K562 (cell line): ENCODE data around the gene NQO2. TPM values are rescaled to one million over a fixed set of nuclear protein-coding genes. Genes with fewer than 3 reads are reported as not detected.

Experiments used
- NR4A1 ChIP-seq, 2 experiments: fragments of 250-450 bp in 1 of 2; fragments of 450-650 bp in 1 of 2; sonication (Bioruptor Pico) in 1 of 2; IDR thresholded peaks; 2 replicates each; pipeline versions ENCODE4 v1.4.0 to v1.6.1; 2016 to 2020; ENCODE audit warnings: mild to moderate bottlenecking in 2 of 2, missing compliant biosample characterization in 1 of 2, missing genetic modification characterization in 1 of 2, moderate library complexity in 1 of 2
- ZBTB9 ChIP-seq: fragments of 450-650 bp; formaldehyde crosslinking; IDR thresholded peaks from 2 replicates; pipeline ENCODE4 v1.4.0; 2020; ENCODE audit warnings: mild to moderate bottlenecking, moderate library complexity
- ZFX ChIP-seq: sonication (generic); formaldehyde crosslinking; IDR thresholded peaks from 2 replicates; pipeline ENCODE4 v1.8.0; 2022; ENCODE audit warnings: mild to moderate bottlenecking, missing genetic modification reagents, moderate library complexity
- ZMIZ1 ChIP-seq, 2 experiments: fragments of 150-350 bp in 1 of 2; IDR thresholded peaks; 2 replicates each; pipeline ENCODE4 v1.6.1; 2012 to 2016; ENCODE audit warnings: low read depth in 2 of 2, low read length in 2 of 2, mild to moderate bottlenecking in 1 of 2, moderate library complexity in 1 of 2
- polyA plus RNA-seq, 8 experiments: library from polyadenylated mRNA; depleted of rRNA in 4 of 8; stranded (reverse) in 5 of 8; unstranded in 3 of 8; fragments of >200 nt; fragmentation: Nextera tagmentation in 2 of 8; fragmentation: Illumina TruSeq in 1 of 8; extraction: Ambion mirVana in 2 of 8; extraction: Trizol in 1 of 8; gene quantifications; 2 replicates each; pipeline versions ENCODE4 v1.2.1 to v1.2.3, GENCODE V29; 2011 to 2014; ENCODE audit warnings: inconsistent platforms in 1 of 8, missing spikeins in 1 of 8
- total RNA-seq, 7 experiments: library from RNA; depleted of rRNA in 6 of 7; stranded (reverse); fragments of >200 nt in 6 of 7; fragmentation: Illumina TruSeq in 2 of 7; extraction: Trizol in 2 of 7; gene quantifications; 2 replicates each; pipeline versions ENCODE4 v1.2.1 to v1.2.3, GENCODE V29; 2011 to 2021; ENCODE audit warnings: low replicate concordance in 1 of 7
- TF ChIP-seq, protein P1 (sequence below), 2 experiments: fragments of 450-650 bp in 1 of 2; sonication (generic) in 1 of 2; formaldehyde crosslinking in 1 of 2; IDR thresholded peaks in 1 of 2; conservative IDR thresholded peaks in 1 of 2; 2 replicates each; pipeline versions ENCODE4 v1.6.1 to v1.8.1; 2016 to 2023; ENCODE audit warnings: mild to moderate bottlenecking in 2 of 2, moderate library complexity in 2 of 2, inconsistent platforms in 1 of 2, missing genetic modification reagents in 1 of 2

NQO2 gene
- total and polyA plus RNA-seq, 9 of the 15 experiments (the other 6 are each of a cell fraction or from before 2014, with no cell fraction given) = 54.6 to 214 (median 116) TPM

DNA sequence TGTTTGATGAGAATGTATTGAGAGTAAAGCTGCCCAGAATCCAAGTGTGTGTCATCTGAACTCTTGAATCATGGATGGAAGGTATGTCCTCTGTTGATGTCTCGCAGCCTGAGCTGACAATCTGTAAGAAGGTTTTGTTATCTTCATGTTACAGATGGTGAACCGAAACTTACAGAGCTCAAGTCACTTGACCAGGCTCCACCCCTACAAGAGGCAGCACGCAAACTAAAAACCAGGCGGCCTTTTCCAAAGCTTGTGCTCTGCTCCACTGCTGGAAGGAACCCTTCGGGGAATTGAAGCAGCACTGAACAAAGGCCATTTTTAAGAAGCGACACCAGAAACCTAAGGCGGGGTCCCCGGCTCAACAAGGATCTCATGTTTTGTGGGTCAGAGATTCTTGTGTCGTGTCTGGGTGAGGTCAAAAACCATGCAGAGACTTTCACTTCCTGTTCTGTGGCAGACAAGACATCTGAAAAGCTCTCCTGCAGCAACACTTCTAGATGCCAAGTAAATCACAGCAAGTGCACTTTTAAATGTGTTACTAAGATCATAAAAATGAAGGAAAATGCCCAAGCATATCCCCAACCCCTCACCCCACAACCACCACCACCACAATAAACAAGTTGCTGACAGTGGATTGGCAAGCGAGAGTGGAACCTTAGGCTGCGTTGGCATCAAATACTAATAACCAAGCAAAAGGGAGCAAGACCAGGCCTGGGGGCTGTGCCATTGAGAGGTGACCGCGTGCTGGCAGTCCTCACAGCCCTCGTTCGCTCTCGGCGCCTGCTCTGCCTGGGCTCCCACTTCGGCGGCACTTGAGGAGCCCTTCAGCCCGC lies 27.3 kb downstream of the NQO2 start (continued):
- peak in 1 of 2 experiments; percentile 56; a peak in 1 of 4 replicates for TF ChIP-seq ZMIZ1 (IDR thresholded peaks at IDR 0.05; ENCODE audit: low read depth in 2 of 2, low read length in 2 of 2)
- TF ChIP-seq ZFX (CRISPR knock-in tag) = no peak
- TF ChIP-seq, protein P1, sequence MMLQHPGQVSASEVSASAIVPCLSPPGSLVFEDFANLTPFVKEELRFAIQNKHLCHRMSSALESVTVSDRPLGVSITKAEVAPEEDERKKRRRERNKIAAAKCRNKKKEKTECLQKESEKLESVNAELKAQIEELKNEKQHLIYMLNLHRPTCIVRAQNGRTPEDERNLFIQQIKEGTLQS (IDR thresholded peaks at IDR 0.05) = peak; percentile 24; the same call in 1 of the 2 replicates
- TF ChIP-seq, protein P1 (CRISPR knock-in tag; conservative IDR thresholded peaks at IDR 0.05) = no peak; the same call in 1 of the 2 replicates
- peak; percentile 48; the same call in 1 of the 2 replicates for TF ChIP-seq ZBTB9 (CRISPR knock-in tag)
- TF ChIP-seq NR4A1 (CRISPR knock-in tag; IDR thresholded peaks at IDR 0.05) = no peak
- 0 out of 2 replicates have a peak, but pooled peaks have one; percentile 34 for TF ChIP-seq NR4A1 (tag; IDR thresholded peaks at IDR 0.05)
- TF ChIP-seq, all 486 proteins: peak for 116
